H1 (cell line): ENCODE data around the gene SLC24A4. TPM values are rescaled to one million over a fixed set of nuclear protein-coding genes. Genes with fewer than 3 reads are reported as not detected.
"Not testable (repeated sequence)": the region's sequence is repeated elsewhere in the genome, so short reads cannot be mapped to it uniquely, and the experiment has no call there.

ENCODE experiments used
- CTCF ChIA-PET: fragments of 300-600 bp; sonication (Branson Sonifier 250); formaldehyde crosslinking; loops from one replicate; lab custom pipeline; 2021; ENCODE audit not compliant: partially characterized antibody; lab: Charles Lee
- POLR2A ChIA-PET: fragments of 300-600 bp; sonication (Branson Sonifier 250); formaldehyde crosslinking; loops from one replicate; lab custom pipeline; 2021; ENCODE audit warnings: inconsistent platforms; ENCODE audit not compliant: partially characterized antibody; lab: Charles Lee
- DNase-seq, 2 experiments: peaks; one replicate each; pipeline versions ENCODE4 v3.0.0 to v3.0.0-alpha.2; 2010 to 2022; ENCODE audit warnings: low spot score in 2 of 2, low read depth in 1 of 2, mixed read lengths in 1 of 2
- FAIRE-seq: peaks from 2 replicates; lab custom pipeline; 2011; peaks lifted over from hg19 to GRCh38; lab: Jason Lieb, UNC
- H2AFZ ChIP-seq: 2 replicates; pipeline ENCODE4 v1.8.1; 2012; ENCODE audit warnings: low read length, inconsistent platforms
- H2AK5ac ChIP-seq: 2 replicates; pipeline ENCODE4 v1.6.1; 2013; ENCODE audit warnings: low read depth, low read length
- H2BK120ac ChIP-seq: replicated peaks from 2 replicates; pipeline ENCODE3; 2013; ENCODE audit warnings: low read depth, low read length, inconsistent platforms
- H2BK12ac ChIP-seq: 2 replicates; pipeline ENCODE4 v1.6.1; 2013; ENCODE audit warnings: low read depth, low read length
- H2BK15ac ChIP-seq: 2 replicates; pipeline ENCODE4 v1.6.1; 2013; ENCODE audit warnings: low read length
- H2BK20ac ChIP-seq: 2 replicates; pipeline ENCODE4 v1.6.1; 2013; ENCODE audit warnings: low read length
- H2BK5ac ChIP-seq: 2 replicates; pipeline ENCODE4 v1.6.1; 2013; ENCODE audit warnings: low read depth, low read length
- H3K14ac ChIP-seq: 2 replicates; pipeline ENCODE4 v1.6.1; 2013; ENCODE audit warnings: inconsistent platforms; ENCODE audit not compliant: insufficient read length
- H3K18ac ChIP-seq: 2 replicates; pipeline ENCODE4 v1.6.1; 2013; ENCODE audit warnings: low read length; ENCODE audit errors: extremely low read depth
- H3K23ac ChIP-seq: 2 replicates; pipeline ENCODE4 v1.6.1; 2013; ENCODE audit warnings: inconsistent platforms; ENCODE audit not compliant: insufficient read length
- H3K23me2 ChIP-seq: 2 replicates; pipeline ENCODE4 v1.6.1; 2013; ENCODE audit warnings: low read depth, low read length
- H3K27ac ChIP-seq: 2 replicates; pipeline ENCODE4 v1.6.1; 2011; ENCODE audit warnings: low read depth, low read length, inconsistent platforms
- H3K27me3 ChIP-seq, 4 experiments: replicated peaks in 1 of 4; 1 replicate in 1 of 4; 2 replicates in 3 of 4; pipeline versions ENCODE4 v1.6.1 to v1.8.1; 2011 to 2013; ENCODE audit warnings: low read length in 3 of 4, mild to moderate bottlenecking in 3 of 4, inconsistent platforms in 2 of 4, mixed read lengths in 2 of 4, moderate library complexity in 1 of 4; ENCODE audit not compliant: control insufficient read depth in 3 of 4, insufficient read depth in 3 of 4; ENCODE audit errors: extremely low read depth in 1 of 4
- H3K36me3 ChIP-seq, 4 experiments: 2 replicates each; pipeline versions ENCODE4 v1.6.1 to v1.8.1; 2011 to 2013; ENCODE audit warnings: mild to moderate bottlenecking in 4 of 4, low read length in 3 of 4, moderate library complexity in 2 of 4, control low read depth in 1 of 4, inconsistent platforms in 1 of 4; ENCODE audit not compliant: insufficient read depth in 4 of 4, control insufficient read depth in 2 of 4
- H3K4ac ChIP-seq: replicated peaks from 2 replicates; pipeline ENCODE3; 2013; ENCODE audit warnings: low read length, low read depth, mixed read lengths, inconsistent platforms; ENCODE audit not compliant: insufficient read length
- H3K4me1 ChIP-seq, 4 experiments: replicated peaks in 1 of 4; 1 replicate in 1 of 4; 2 replicates in 3 of 4; pipeline versions ENCODE4 v1.6.1 to v1.8.1; 2011 to 2013; ENCODE audit warnings: low read length in 3 of 4, inconsistent platforms in 2 of 4, mixed read lengths in 1 of 4; ENCODE audit not compliant: insufficient read depth in 4 of 4, control insufficient read depth in 3 of 4
- H3K4me2 ChIP-seq, 2 experiments: 2 replicates each; pipeline versions ENCODE4 v1.6.1 to v1.8.1; 2011 to 2013; ENCODE audit warnings: low read depth in 2 of 2, low read length in 2 of 2, control low read depth in 1 of 2, inconsistent platforms in 1 of 2, mild to moderate bottlenecking in 1 of 2; ENCODE audit not compliant: insufficient read depth in 1 of 2
- H3K4me3 ChIP-seq, 4 experiments: fragments of 200-600, 300-600 bp in 1 of 4; sonication (generic), shearing (Covaris generic), sonication (Bioruptor Twin) in 1 of 4; 2 replicates each; pipeline versions ENCODE4 v1.5.1 to v1.8.1; 2011 to 2016; ENCODE audit warnings: low read length in 4 of 4, low read depth in 3 of 4, control low read depth in 2 of 4, inconsistent platforms in 2 of 4, mild to moderate bottlenecking in 2 of 4, mixed read lengths in 1 of 4, moderate library complexity in 1 of 4; ENCODE audit not compliant: insufficient read depth in 2 of 4; ENCODE audit errors: extremely low read depth in 1 of 4
- H3K56ac ChIP-seq: replicated peaks from 2 replicates; pipeline ENCODE3; 2013; ENCODE audit warnings: low read depth, mild to moderate bottlenecking, mixed read lengths, low read length, inconsistent platforms; ENCODE audit not compliant: insufficient read length
- H3K79me1 ChIP-seq: 2 replicates; pipeline ENCODE4 v1.6.1; 2013; ENCODE audit warnings: low read depth, low read length, control low read depth
- H3K79me2 ChIP-seq, 2 experiments: 2 replicates each; pipeline versions ENCODE4 v1.6.1 to v1.8.1; 2012 to 2013; ENCODE audit warnings: low read length in 2 of 2, mild to moderate bottlenecking in 2 of 2, inconsistent platforms in 1 of 2; ENCODE audit not compliant: insufficient read depth in 2 of 2, control insufficient read depth in 1 of 2
- H3K9ac ChIP-seq, 4 experiments: replicated peaks in 1 of 4; 1 replicate in 1 of 4; 2 replicates in 3 of 4; pipeline versions ENCODE4 v1.6.1 to v1.8.1; 2011 to 2013; ENCODE audit warnings: low read depth in 3 of 4, low read length in 3 of 4, control low read depth in 2 of 4, mild to moderate bottlenecking in 2 of 4, moderate library complexity in 2 of 4, inconsistent platforms in 1 of 4; ENCODE audit errors: extremely low read depth in 1 of 4
- H3K9me3 ChIP-seq, 2 experiments: 2 replicates each; pipeline versions ENCODE4 v1.6.1 to v1.8.1; 2012 to 2013; ENCODE audit warnings: mild to moderate bottlenecking in 2 of 2, moderate library complexity in 2 of 2, control low read depth in 1 of 2, inconsistent platforms in 1 of 2, low read depth in 1 of 2, low read length in 1 of 2, mixed read lengths in 1 of 2; ENCODE audit not compliant: insufficient read depth in 2 of 2
- H4K20me1 ChIP-seq, 2 experiments: replicated peaks in 1 of 2; 2 replicates each; pipeline versions ENCODE3 to v1.8.1; 2011 to 2013; ENCODE audit warnings: inconsistent platforms in 2 of 2, low read length in 2 of 2, mild to moderate bottlenecking in 1 of 2; ENCODE audit not compliant: insufficient read depth in 2 of 2, control insufficient read depth in 1 of 2
- H4K5ac ChIP-seq: 2 replicates; pipeline ENCODE4 v1.6.1; 2013; ENCODE audit warnings: low read length, low read depth, mixed read lengths, inconsistent platforms; ENCODE audit not compliant: insufficient read length
- H4K8ac ChIP-seq: 2 replicates; pipeline ENCODE4 v1.8.0; 2013; ENCODE audit warnings: mild to moderate bottlenecking, moderate library complexity, low read length, inconsistent platforms; ENCODE audit not compliant: insufficient read depth; ENCODE audit errors: extremely low read depth
- H4K91ac ChIP-seq: replicated peaks from 2 replicates; pipeline ENCODE3; 2013; ENCODE audit warnings: low read length, mixed read lengths, inconsistent platforms; ENCODE audit not compliant: insufficient read length
- WGBS, 2 experiments: shearing (Covaris generic) in 1 of 2; methylation state at CpG; one replicate each; pipeline versions ENCODE4 v1.1.6 to v1.1.7; 2013 to 2015; ENCODE audit warnings: low lambda C conversion rate in 2 of 2, mixed read lengths in 2 of 2, inconsistent platforms in 1 of 2, low coverage in 1 of 2, missing lambda C conversion rate in 1 of 2; ENCODE audit not compliant: insufficient replicate concordance in 2 of 2, insufficient coverage in 1 of 2, insufficient read length in 1 of 2; ENCODE audit errors: extremely low coverage in 1 of 2, missing lambda C conversion rate in 1 of 2; 5-methylcytosine and 5-hydroxymethylcytosine counted together
- polyA plus RNA-seq, 7 experiments: library from polyadenylated mRNA; depleted of rRNA in 3 of 7; stranded (reverse) in 5 of 7; unstranded in 2 of 7; fragments of >200 nt in 5 of 7; fragments of 200-250 nt in 2 of 7; gene quantifications; 1 replicate in 5 of 7; 2 replicates in 1 of 7; 4 replicates in 1 of 7; pipeline versions ENCODE4 v1.2.1 to v1.2.3, GENCODE V29; 2011 to 2013; ENCODE audit warnings: missing spikeins in 2 of 7, mixed read lengths in 2 of 7
- total RNA-seq: library from RNA; stranded (reverse); fragmentation: NEBNext Ultra II Directional; extraction: Animal tissue kit (Norgen Biotek cat#: 25700); gene quantifications from 2 replicates; pipeline ENCODE4 v1.2.1, GENCODE V29; 2021

SLC24A4 gene
- total and polyA plus RNA-seq, 2 of the 8 experiments (the other 6 are each of a cell fraction or from before 2014, with no cell fraction given): 0.27 to 0.89 TPM

DNA sequence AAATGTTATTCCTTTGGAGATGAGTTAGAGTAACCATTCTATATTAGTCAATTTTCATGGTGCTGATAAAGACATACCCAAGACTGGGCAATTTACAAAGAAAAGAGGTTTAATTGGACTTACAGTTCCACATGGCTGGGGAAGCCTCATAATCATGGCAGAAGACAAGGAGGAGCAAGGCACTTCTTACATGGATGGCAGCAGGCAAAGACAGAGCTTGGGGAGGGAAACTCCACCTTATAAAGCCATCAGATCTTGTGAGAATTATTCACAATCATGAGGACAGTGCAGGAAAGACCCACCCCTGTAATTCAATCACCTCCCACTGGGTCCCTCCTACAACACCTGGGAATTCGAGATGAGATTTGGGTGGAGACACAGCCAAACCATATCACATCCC lies 79.5 kb downstream of the SLC24A4 start:
- H3K79me1 ChIP-seq, H3K4me2 ChIP-seq, POLR2A ChIA-PET, CTCF ChIA-PET, H2AFZ ChIP-seq, H4K91ac ChIP-seq, H2BK5ac ChIP-seq, H2BK12ac ChIP-seq, H2BK120ac ChIP-seq, H4K5ac ChIP-seq, H3K27me3 ChIP-seq, H3K14ac ChIP-seq, H3K56ac ChIP-seq, H3K4ac ChIP-seq, H2AK5ac ChIP-seq, FAIRE-seq, H4K20me1 ChIP-seq, H3K9ac ChIP-seq, H3K4me3 ChIP-seq, H3K18ac ChIP-seq, H2BK15ac ChIP-seq, H3K79me2 ChIP-seq, H3K27ac ChIP-seq, DNase-seq, H2BK20ac ChIP-seq, H3K36me3 ChIP-seq, H3K23me2 ChIP-seq, H3K23ac ChIP-seq, H4K8ac ChIP-seq: not testable (repeated sequence)
- peaks cover 0 to 12% (median 7%) of the 10 kb centered on the region in 4 experiments; a peak in 5 of 7 replicates for H3K4me1 ChIP-seq
- WGBS, 2 experiments: 100% methylated on average over 1 of the region's 1 CpG; no CpG with 5 or more reads in 1 of the 2 experiments
- H3K9me3 ChIP-seq: peaks cover 7 to 18% of the 10 kb centered on the region in 2 experiments; a peak in 2 of 4 replicates
